Epidermal melanocyte (primary cell): ENCODE data around the gene P2RX7.
"Not testable (repeated sequence)": the region's sequence is repeated elsewhere in the genome, so short reads cannot be mapped to it uniquely, and the experiment has no call there.

Experiments
- DNase-seq: peaks from one replicate; pipeline ENCODE4 v3.0.0; 2011; ENCODE audit warnings: low spot score; ENCODE audit not compliant: insufficient read length

The P2RX7 gene

GRCh38 chr12:121170151-121170550, 37.5 kb downstream of the P2RX7 start:
- no peak for DNase-seq

GRCh38 chr12:121170611-121171260, 38.1 kb downstream of the P2RX7 start:
- no peak for DNase-seq

- no peak for DNase-seq
Observed at GRCh38 chr12:121172145-121172544, 39.5 kb downstream of the P2RX7 start.

GRCh38 chr12:121175383-121176119, 42.9 kb downstream of the P2RX7 start:
- no peak for DNase-seq

GRCh38 chr12:121176826-121177529, 44.3 kb downstream of the P2RX7 start:
- no peak for DNase-seq

- DNase-seq: no peak
Observed at GRCh38 chr12:121181181-121181580, 48.5 kb downstream of the P2RX7 start.

- no peak for DNase-seq
Observed at GRCh38 chr12:121182222-121182893, 49.7 kb downstream of the P2RX7 start.

GRCh38 chr12:121184425-121184824, 51.7 kb downstream of the P2RX7 start:
- DNase-seq: no peak

- no peak for DNase-seq
Observed at GRCh38 chr12:121184984-121185889, 52.6 kb downstream of the P2RX7 start.

GRCh38 chr12:121186826-121187225, 54.1 kb downstream of the P2RX7 start:
- no peak for DNase-seq

- DNase-seq: no peak
Observed at GRCh38 chr12:121187501-121187900, 54.8 kb downstream of the P2RX7 start.

GRCh38 chr12:121188227-121188626, 55.6 kb downstream of the P2RX7 start:
- no peak for DNase-seq

GRCh38 chr12:121189131-121189530, 56.5 kb downstream of the P2RX7 start:
- DNase-seq: no peak

- no peak for DNase-seq
Observed at GRCh38 chr12:121189619-121190155, 57.0 kb downstream of the P2RX7 start.

GRCh38 chr12:121190523-121191031, 57.9 kb downstream of the P2RX7 start:
- DNase-seq: peak; percentile 58

GRCh38 chr12:121191151-121191550, 58.5 kb downstream of the P2RX7 start:
- DNase-seq: no peak

- DNase-seq: no peak
Observed at GRCh38 chr12:121196902-121197301, 64.2 kb downstream of the P2RX7 start.

- DNase-seq: no peak
Observed at GRCh38 chr12:121198949-121199348, 66.3 kb downstream of the P2RX7 start.

- not testable (repeated sequence) for DNase-seq
Observed at GRCh38 chr12:121201140-121201539, 68.5 kb downstream of the P2RX7 start.
